Naive thymus-derived CD4-positive, alpha-beta T cell (primary cell): ENCODE measurements around the gene DNM3. TPM values are rescaled to one million over a fixed set of nuclear protein-coding genes. Genes with fewer than 3 reads are reported as not detected.

Experiments used
- ATAC-seq: fragments of 150-1000 bp; cut with Tn5 transposase; 2 replicates; pipeline ENCODE4 v1.10.0; 2021; ENCODE audit warnings: mild to moderate bottlenecking, moderate library complexity
- CTCF ChIA-PET: fragments of 350-600 bp; sonication (Branson Sonifier 250); formaldehyde crosslinking; loops from one replicate; lab custom pipeline; 2021; ENCODE audit warnings: antibody characterized with exemption; lab: Charles Lee
- POLR2A ChIA-PET: fragments of 350-600 bp; sonication (Branson Sonifier 250); formaldehyde crosslinking; loops from one replicate; lab custom pipeline; 2021; ENCODE audit warnings: antibody characterized with exemption, inconsistent platforms; lab: Charles Lee
- DNase-seq, 9 donors: peaks; one replicate each; pipeline versions ENCODE4 v3.0.0 to v3.0.0-alpha.2; 2020 to 2022; ENCODE audit warnings: mixed read lengths in 1 of 9
- H3K27ac ChIP-seq: one replicate; pipeline ENCODE4 v1.7.0; 2013; ENCODE audit warnings: mild to moderate bottlenecking, low read depth, low read length, moderate library complexity
- H3K27me3 ChIP-seq, 2 donors: one replicate each; pipeline ENCODE4 v1.7.0; 2013; ENCODE audit warnings: low read length in 2 of 2, mild to moderate bottlenecking in 2 of 2, moderate library complexity in 2 of 2; ENCODE audit not compliant: control insufficient read depth in 2 of 2, insufficient read depth in 2 of 2
- H3K36me3 ChIP-seq, 3 experiments: 1 replicate in 2 of 3; 2 replicates in 1 of 3; pipeline ENCODE4 v1.7.0; 2013; ENCODE audit warnings: low read length in 3 of 3, mild to moderate bottlenecking in 3 of 3, moderate library complexity in 1 of 3; ENCODE audit not compliant: insufficient read depth in 3 of 3, control insufficient read depth in 2 of 3
- H3K4me1 ChIP-seq, 2 donors: one replicate each; pipeline ENCODE4 v1.7.0; 2013; ENCODE audit warnings: low read length in 2 of 2, mild to moderate bottlenecking in 2 of 2, moderate library complexity in 1 of 2; ENCODE audit not compliant: control insufficient read depth in 2 of 2, insufficient read depth in 2 of 2
- H3K4me3 ChIP-seq: 2 replicates; pipeline ENCODE4 v1.7.0; 2013; ENCODE audit warnings: mild to moderate bottlenecking, low read length
- H3K9me3 ChIP-seq, 3 experiments: 1 replicate in 2 of 3; 2 replicates in 1 of 3; pipeline ENCODE4 v1.7.0; 2013; ENCODE audit warnings: low read length in 3 of 3; ENCODE audit not compliant: control insufficient read depth in 2 of 3
- H3K27ac Mint-ChIP-seq, 9 donors: one replicate each; pipeline ENCODE4 v1.8.0; 2020 to 2022; ENCODE audit warnings: mixed read lengths in 9 of 9, mild to moderate bottlenecking in 8 of 9, moderate library complexity in 5 of 9, inconsistent platforms in 2 of 9
- H3K27me3 Mint-ChIP-seq, 5 donors: one replicate each; pipeline ENCODE4 v1.8.0; 2021 to 2022; ENCODE audit warnings: mixed read lengths in 5 of 5, mild to moderate bottlenecking in 1 of 5
- H3K36me3 Mint-ChIP-seq, 5 donors: one replicate each; pipeline ENCODE4 v1.8.0; 2020 to 2022; ENCODE audit warnings: mixed read lengths in 5 of 5, mild to moderate bottlenecking in 3 of 5, inconsistent platforms in 1 of 5
- H3K4me1 Mint-ChIP-seq, 7 donors: one replicate each; pipeline ENCODE4 v1.8.0; 2020 to 2022; ENCODE audit warnings: mixed read lengths in 7 of 7, mild to moderate bottlenecking in 3 of 7, inconsistent platforms in 1 of 7
- H3K4me3 Mint-ChIP-seq, 10 donors: one replicate each; pipeline ENCODE4 v1.8.0; 2020 to 2022; ENCODE audit warnings: mild to moderate bottlenecking in 10 of 10, mixed read lengths in 10 of 10, moderate library complexity in 6 of 10, inconsistent platforms in 2 of 10
- H3K9me3 Mint-ChIP-seq, 11 donors: one replicate each; pipeline ENCODE4 v1.8.0; 2020 to 2022; ENCODE audit warnings: mixed read lengths in 11 of 11, mild to moderate bottlenecking in 4 of 11, inconsistent platforms in 1 of 11, moderate library complexity in 1 of 11
- intact Hi-C, 2 donors: fragments of 100-400 bp; cut with micrococcal nuclease; formaldehyde crosslinking; loops; one replicate each; pipeline ENCODE4 v1.15.1; 2023
- polyA plus RNA-seq, 2 donors: library from polyadenylated mRNA; unstranded; fragments of 300-500 nt; fragmentation: Illumina TruSeq; gene quantifications; one replicate each; pipeline ENCODE4 v1.2.3, GENCODE V29; 2021
- total RNA-seq, 6 experiments: library from RNA in 5 of 6; stranded (reverse) in 5 of 6; gene quantifications; 1 replicate in 5 of 6; 2 replicates in 1 of 6; pipeline ENCODE4 v1.2.3 and lab custom pipeline; 2021 to 2026

DNM3 gene
- total and polyA plus RNA-seq, 7 experiments from 2014 or later = 1.2 to 2.5 (median 2.0) TPM

DNA sequence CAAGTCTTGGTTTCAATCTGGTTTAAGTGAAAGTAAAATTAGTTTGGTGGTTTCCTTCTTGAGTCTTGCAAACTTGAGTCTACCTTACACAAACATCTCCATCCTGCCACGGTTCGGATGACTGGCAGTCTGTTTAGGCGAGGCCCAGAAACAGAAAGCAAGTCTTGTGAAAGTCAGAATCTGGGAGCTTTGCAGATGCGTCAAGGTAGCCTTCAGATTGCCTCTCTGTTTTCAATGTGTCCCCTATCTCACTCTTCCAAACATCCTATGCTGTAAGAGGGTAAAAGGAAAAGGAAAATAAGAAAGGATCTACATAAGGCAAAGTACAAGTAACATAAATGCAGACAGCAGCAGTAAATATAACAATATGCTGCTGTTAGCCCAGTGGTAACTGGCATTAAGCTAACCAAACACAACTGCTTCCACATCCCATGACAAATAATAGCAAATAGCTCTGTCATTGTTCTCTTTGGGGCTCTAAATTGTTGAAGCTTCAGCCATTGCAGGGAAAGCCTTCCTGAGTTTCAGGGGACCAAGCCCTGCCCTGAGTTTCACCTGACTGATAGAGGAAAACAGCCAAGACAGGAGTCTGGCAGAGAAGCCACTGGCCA, 552.9 kb downstream of the DNM3 start:
- Histone ChIP-seq H3K36me3 (no peaks in the 10 kb centered on the region), H3K27me3 (no peaks in the 10 kb centered on the region), H3K27ac (peak overlapping the region; percentile 66), H3K4me1 (peaks cover 22 to 38% of the 10 kb centered on the region in 2 donors), H3K4me3 (peak overlapping the region; percentile 51), H3K9me3 (no peaks in the 10 kb centered on the region)
- intact Hi-C loops = loop anchor here (1.0 to 10.0 kb wide), 10 partner anchors 13 to 739 kb away; partner anchors contain the start of genes MYOC (in 1 of the 2) and SUCO (in 1 of the 2)
- H3K27ac Mint-ChIP-seq = peak overlapping the region; percentile 94 to 100 (median 96)
- peaks cover 26 to 76% (median 69%) of the 10 kb centered on the region in 7 donors for H3K4me1 Mint-ChIP-seq
- POLR2A ChIA-PET = interaction anchor here (0.6 to 11.7 kb wide), 24 partner anchors 9 to 909 kb away, joined by 3 to 94 read pairs (median 4); partner anchors contain the start of genes PRRC2C and SUCO
- DNase-seq = peak in 8 of 9 donors; percentile 54 to 83 (median 77)
- ATAC-seq = peak; percentile 94
- H3K9me3 Mint-ChIP-seq = no peaks in the 10 kb centered on the region
- H3K36me3 Mint-ChIP-seq = peaks cover 0 to 16% (median 0%) of the 10 kb centered on the region in 5 donors
- H3K4me3 Mint-ChIP-seq = peak overlapping the region; percentile 48 to 85 (median 73)
- H3K27me3 Mint-ChIP-seq = peaks cover 0 to 16% (median 0%) of the 10 kb centered on the region in 5 donors
- CTCF ChIA-PET = interaction anchor here (0.6 to 2.9 kb wide), 18 partner anchors 11 to 412 kb away, joined by 3 to 15 read pairs (median 4); no protein-coding TSS in a partner anchor

GRCh38 chr1:172394811-172395210, 553.5 kb downstream of the DNM3 start:
- peak overlapping the region; percentile 51 for H3K4me3 ChIP-seq

GRCh38 chr1:172395576-172395975, 554.3 kb downstream of the DNM3 start:
- peaks cover 0 to 16% (median 0%) of the 10 kb centered on the region in 5 donors for H3K36me3 Mint-ChIP-seq
- H3K4me3 Mint-ChIP-seq = peak overlapping the region in 2 of 10 donors; percentile 66 to 73
- intact Hi-C loops = loop anchor here (2.0 to 10.0 kb wide), 3 partner anchors 53 to 741 kb away; partner anchors contain the start of gene MYOC (in 1 of the 2)
- Histone ChIP-seq H3K36me3 (no peaks in the 10 kb centered on the region), H3K9me3 (no peaks in the 10 kb centered on the region), H3K27me3 (no peaks in the 10 kb centered on the region), H3K27ac (peak overlapping the region; percentile 66), H3K4me3 (no peak overlapping the region), H3K4me1 (peaks cover 23 to 51% of the 10 kb centered on the region in 2 donors)
- ChIA-PET CTCF (interaction anchor here (0.6 to 2.8 kb wide), 7 partner anchors 15 to 394 kb away, joined by 3 to 13 read pairs (median 7); no protein-coding TSS in a partner anchor), POLR2A (interaction anchor here (0.7 to 11.7 kb wide), 7 partner anchors 15 to 614 kb away, joined by 3 to 94 read pairs (median 4); partner anchors contain the start of genes METTL13 and SUCO)
- peak overlapping the region; percentile 94 to 100 (median 96) for H3K27ac Mint-ChIP-seq
- H3K4me1 Mint-ChIP-seq = peaks cover 35 to 86% (median 79%) of the 10 kb centered on the region in 7 donors
- no peak for ATAC-seq
- peaks cover 0 to 17% (median 0%) of the 10 kb centered on the region in 5 donors for H3K27me3 Mint-ChIP-seq
- peaks cover 0 to 1% (median 0%) of the 10 kb centered on the region in 11 donors for H3K9me3 Mint-ChIP-seq
- DNase-seq = no peak

More at GRCh38 chr1:172394811-172395210, 553.5 kb downstream of the DNM3 start:
- intact Hi-C loops = loop anchor here (1.0 to 10.0 kb wide), 11 partner anchors 14 to 740 kb away; partner anchors contain the start of genes MYOC (in 1 of the 2) and SUCO (in 1 of the 2)
- H3K27ac ChIP-seq = peak overlapping the region; percentile 66
- Mint-ChIP-seq H3K27me3 (peaks cover 0 to 16% (median 0%) of the 10 kb centered on the region in 5 donors), H3K27ac (peak overlapping the region; percentile 94 to 100 (median 96)), H3K9me3 (no peaks in the 10 kb centered on the region), H3K4me1 (peaks cover 28 to 81% (median 74%) of the 10 kb centered on the region in 7 donors), H3K36me3 (peaks cover 0 to 16% (median 0%) of the 10 kb centered on the region in 5 donors), H3K4me3 (peak overlapping the region; percentile 63 to 85 (median 73))
- no peaks in the 10 kb centered on the region for H3K9me3 ChIP-seq
- ChIA-PET CTCF (interaction anchor here (0.8 to 2.9 kb wide), 16 partner anchors 12 to 393 kb away, joined by 3 to 15 read pairs (median 4); no protein-coding TSS in a partner anchor), POLR2A (interaction anchor here (0.6 to 11.7 kb wide), 23 partner anchors 8 to 910 kb away, joined by 3 to 94 read pairs (median 4); partner anchors contain the start of genes METTL13, PRRC2C and SUCO)
- DNase-seq (peak in 3 of 9 donors; percentile 6 to 28 (median 12)), ATAC-seq (no peak)
- H3K4me1 ChIP-seq = peaks cover 23 to 43% of the 10 kb centered on the region in 2 donors
- H3K36me3 ChIP-seq = no peaks in the 10 kb centered on the region
- no peaks in the 10 kb centered on the region for H3K27me3 ChIP-seq

- ATAC-seq = no peak
- intact Hi-C loops = loop anchor here in 1 of 2 donors (5.0 to 10.0 kb wide), 2 partner anchors 260 to 742 kb away; partner anchors contain the start of gene MYOC
- H3K27ac Mint-ChIP-seq = peak overlapping the region in 4 of 9 donors; percentile 59 to 100 (median 80)
These were observed 555.9 kb downstream of the DNM3 start for GRCh38 chr1:172397221-172397620.

GRCh38 chr1:172397633-172398032, 556.3 kb downstream of the DNM3 start:
- DNase-seq (no peak), ATAC-seq (no peak)
- peaks cover 34 to 89% (median 82%) of the 10 kb centered on the region in 7 donors for H3K4me1 Mint-ChIP-seq
- peaks cover 0 to 13% (median 0%) of the 10 kb centered on the region in 5 donors for H3K36me3 Mint-ChIP-seq
- intact Hi-C loops = loop anchor here in 1 of 2 donors (2.0 to 10.0 kb wide), 3 partner anchors 29 to 743 kb away; partner anchors contain the start of gene MYOC
- POLR2A ChIA-PET = interaction anchor here (1.8 to 11.7 kb wide), 2 partner anchors 17 to 395 kb away, joined by 4 to 94 read pairs; no protein-coding TSS in a partner anchor
- H3K4me3 Mint-ChIP-seq = no peak overlapping the region
- Histone ChIP-seq H3K4me3 (no peak overlapping the region), H3K36me3 (no peaks in the 10 kb centered on the region), H3K9me3 (no peaks in the 10 kb centered on the region), H3K27ac (no peak overlapping the region), H3K4me1 (peaks cover 26 to 57% of the 10 kb centered on the region in 2 donors), H3K27me3 (no peaks in the 10 kb centered on the region)
- peaks cover 0 to 1% (median 0%) of the 10 kb centered on the region in 11 donors for H3K9me3 Mint-ChIP-seq
- CTCF ChIA-PET = interaction anchor here (1.0 to 1.1 kb wide), 2 partner anchors 47 to 307 kb away, joined by 3 read pairs; partner anchors contain the start of gene PIGC
- peak overlapping the region in 2 of 9 donors; percentile 92 to 100 for H3K27ac Mint-ChIP-seq
- peaks cover 0 to 4% (median 0%) of the 10 kb centered on the region in 5 donors for H3K27me3 Mint-ChIP-seq

More at GRCh38 chr1:172397221-172397620, 555.9 kb downstream of the DNM3 start:
- Histone ChIP-seq H3K27me3 (no peaks in the 10 kb centered on the region), H3K4me3 (no peak overlapping the region), H3K36me3 (no peaks in the 10 kb centered on the region), H3K9me3 (no peaks in the 10 kb centered on the region), H3K4me1 (peaks cover 23 to 60% of the 10 kb centered on the region in 2 donors), H3K27ac (no peak overlapping the region)
- CTCF ChIA-PET = interaction anchor here (1.1 kb wide), 1 partner anchor 307 kb away, joined by 3 read pairs; no protein-coding TSS in a partner anchor
- no peak for DNase-seq
- Mint-ChIP-seq H3K9me3 (peaks cover 0 to 1% (median 0%) of the 10 kb centered on the region in 11 donors), H3K4me1 (peaks cover 34 to 90% (median 82%) of the 10 kb centered on the region in 7 donors), H3K4me3 (no peak overlapping the region), H3K27me3 (peaks cover 0 to 8% (median 0%) of the 10 kb centered on the region in 5 donors), H3K36me3 (peaks cover 0 to 13% (median 0%) of the 10 kb centered on the region in 5 donors)
- POLR2A ChIA-PET = interaction anchor here (11.7 kb wide), 1 partner anchor 17 kb away, joined by 94 read pairs; no protein-coding TSS in a partner anchor
